Lower lobe of right lung (tissue), 2 donors: ENCODE results near the gene MRGPRX2. TPM values are rescaled to one million over a fixed set of nuclear protein-coding genes. Genes with fewer than 3 reads are reported as not detected.

Experiments used
- ATAC-seq, 2 donors: fragments of 200-7000 bp; cut with Tn5 transposase; one replicate each; pipeline ENCODE4 v1.9.1; 2020 to 2022; ENCODE audit warnings: mild to moderate bottlenecking in 2 of 2, moderate library complexity in 2 of 2
- DNase-seq: peaks from one replicate; pipeline ENCODE4 v3.0.0-alpha.2; 2020
- H3K27ac ChIP-seq: fragments of 200-600 bp; one replicate; pipeline ENCODE4 v1.8.0; 2022
- H3K27me3 ChIP-seq: fragments of 200-600 bp; one replicate; pipeline ENCODE4 v1.8.0; 2022; ENCODE audit warnings: low read depth
- H3K36me3 ChIP-seq: fragments of 200-600 bp; one replicate; pipeline ENCODE4 v1.8.0; 2022; ENCODE audit warnings: mild to moderate bottlenecking
- H3K4me1 ChIP-seq: fragments of 200-600 bp; one replicate; pipeline ENCODE4 v1.8.0; 2022
- H3K4me3 ChIP-seq: fragments of 200-600 bp; one replicate; pipeline ENCODE4 v1.8.0; 2022; ENCODE audit warnings: mild to moderate bottlenecking
- H3K9me3 ChIP-seq: fragments of 200-600 bp; one replicate; pipeline ENCODE4 v1.8.0; 2022
- CTCF ChIP-seq: fragments of 200-600 bp; IDR thresholded peaks from one replicate; pipeline ENCODE4 v1.8.0; 2022; ENCODE audit warnings: antibody characterized with exemption, mild to moderate bottlenecking
- intact Hi-C: fragments of 100-400 bp; cut with DNase I; formaldehyde crosslinking; loops from one replicate; pipeline ENCODE4 v1.11.0; 2022
- long read RNA-seq: library from polyadenylated mRNA; unstranded; transcript quantifications from one replicate; pipeline ENCODE4 v2.0.0, GENCODE V29; 2021
- total RNA-seq: library from RNA; stranded (reverse); fragmentation: NEBNext Ultra II Directional; extraction: Animal tissue kit (Norgen Biotek cat#: 25700); gene quantifications from one replicate; pipeline ENCODE4 v1.2.1, GENCODE V29; 2021
- donor health status: DM: no; HTN: yes; CAD: no; lungs with severe emphysema.

The MRGPRX2 gene
- total RNA-seq: not detected
- long read RNA-seq: 0 reads

GRCh38 chr11:19060629-19061028, at the start of gene MRGPRX2:
Gene MRGPRX2, minus strand, starts transcription at chr11:19060717. Its CDS starts 4,315 bp downstream, at chr11:19056402.
- intact Hi-C loops: no loop called here
- DNase-seq: no peak
- ATAC-seq: no peak

DNA sequence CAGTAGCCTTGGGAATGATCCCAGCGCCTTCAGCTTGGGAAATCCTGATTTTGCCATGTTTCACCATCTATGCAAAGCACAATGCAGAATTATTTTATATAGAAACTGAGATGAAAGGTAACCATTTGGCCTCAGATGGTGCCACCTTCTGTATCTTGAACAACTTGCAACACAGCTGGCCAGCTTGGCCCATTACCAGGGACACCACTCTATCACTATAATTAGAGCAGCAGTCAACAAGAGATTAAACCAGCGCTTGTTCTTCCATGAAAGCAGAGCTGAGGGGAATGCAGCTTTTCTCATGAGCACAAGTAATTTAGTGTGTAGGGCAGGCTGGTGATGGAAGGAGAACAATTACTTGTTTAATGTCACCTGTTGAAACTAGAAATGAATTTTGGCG, 49.8 kb upstream of the MRGPRX2 start:
- H3K9me3 ChIP-seq: no peaks in the 10 kb centered on the region
- peaks cover 4% of the 10 kb centered on the region for H3K27me3 ChIP-seq
- H3K4me1 ChIP-seq: no peaks in the 10 kb centered on the region
- no peak for ATAC-seq
- intact Hi-C loops: no loop called here
- no peak for TF ChIP-seq CTCF
- no peak overlapping the region for H3K27ac ChIP-seq
- H3K4me3 ChIP-seq: no peak overlapping the region
- no peaks in the 10 kb centered on the region for H3K36me3 ChIP-seq
- no peak for DNase-seq

More at GRCh38 chr11:19060629-19061028, at the start of gene MRGPRX2:
- H3K36me3 ChIP-seq: no peaks in the 10 kb centered on the region
- TF ChIP-seq CTCF: no peak
- no peaks in the 10 kb centered on the region for H3K4me1 ChIP-seq
- no peaks in the 10 kb centered on the region for H3K27me3 ChIP-seq
- no peaks in the 10 kb centered on the region for H3K9me3 ChIP-seq
- H3K27ac ChIP-seq: no peak within 1 kb of the TSS
- H3K4me3 ChIP-seq: no peak within 1 kb of the TSS

DNA sequence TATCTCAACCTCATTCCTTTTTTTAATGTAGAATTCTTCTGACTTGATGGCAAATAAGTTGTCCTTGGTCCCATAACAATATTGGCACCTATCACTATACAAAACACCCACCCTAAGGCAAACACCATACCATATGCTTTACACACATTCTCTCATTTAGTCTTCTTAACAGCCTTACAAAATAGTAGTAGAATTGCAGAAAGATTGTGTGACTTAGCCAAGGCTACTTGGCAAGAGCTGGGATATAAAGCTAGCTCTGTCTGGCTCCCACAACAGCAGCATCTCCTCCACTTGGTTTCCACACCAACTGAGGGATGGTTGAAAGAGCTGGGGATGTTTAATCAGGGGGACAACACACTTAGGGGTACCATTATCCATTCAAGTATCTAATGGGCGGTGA, 46.6 kb upstream of the MRGPRX2 start:
- ATAC-seq (no peak), DNase-seq (no peak)
- Histone ChIP-seq H3K4me1 (no peaks in the 10 kb centered on the region), H3K27me3 (peaks cover 2% of the 10 kb centered on the region), H3K4me3 (no peak overlapping the region), H3K27ac (no peak overlapping the region), H3K9me3 (no peaks in the 10 kb centered on the region), H3K36me3 (no peaks in the 10 kb centered on the region)
- TF ChIP-seq CTCF: no peak
- intact Hi-C loops: no loop called here

- Histone ChIP-seq H3K9me3 (peaks cover 4% of the 10 kb centered on the region), H3K4me1 (no peaks in the 10 kb centered on the region), H3K27ac (no peak overlapping the region), H3K36me3 (no peaks in the 10 kb centered on the region), H3K4me3 (no peak overlapping the region), H3K27me3 (no peaks in the 10 kb centered on the region)
- no peak for TF ChIP-seq CTCF
- DNase-seq (no peak), ATAC-seq (no peak)
- intact Hi-C loops: no loop called here
Measured at GRCh38 chr11:19105011-19105410, 44.5 kb upstream of the MRGPRX2 start.

- Histone ChIP-seq H3K36me3 (no peaks in the 10 kb centered on the region), H3K9me3 (peaks cover 4% of the 10 kb centered on the region), H3K27ac (no peak overlapping the region), H3K4me3 (no peak overlapping the region), H3K27me3 (no peaks in the 10 kb centered on the region), H3K4me1 (no peaks in the 10 kb centered on the region)
- intact Hi-C loops: no loop called here
- ATAC-seq (no peak), DNase-seq (no peak)
- TF ChIP-seq CTCF: no peak
Measured at GRCh38 chr11:19102521-19102900, 42.0 kb upstream of the MRGPRX2 start.
